GM18858 (cell line): ENCODE measurements around the gene CNKSR3.

ENCODE experiments used
- ATAC-seq: cut with Tn5 transposase; IDR thresholded peaks from one replicate; pipeline ENCODE4 v1.9.1; 2021; ENCODE audit not compliant: unreplicated experiment

The CNKSR3 gene

GRCh38 chr6:154428897-154429296 is 81.6 kb downstream of the CNKSR3 start:
- ATAC-seq, result no peak

DNA sequence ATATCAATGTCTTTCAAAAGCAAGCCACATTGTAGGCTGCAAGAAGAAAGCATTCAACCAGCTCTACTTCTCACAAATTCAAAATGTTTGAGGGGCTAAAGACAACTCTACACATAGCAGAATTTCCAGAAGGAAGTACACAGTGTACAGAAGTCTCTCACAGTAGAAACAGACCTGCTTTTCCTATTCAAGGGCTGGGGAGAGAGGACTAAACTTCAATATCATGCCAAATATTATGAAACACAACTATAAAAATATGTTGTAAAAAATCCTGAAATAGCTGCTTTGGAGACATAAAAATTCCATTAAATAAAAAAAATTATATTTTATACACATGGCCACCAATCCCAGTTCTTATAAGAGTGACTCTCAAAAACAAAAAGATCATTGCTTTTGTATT is 83.0 kb downstream of the CNKSR3 start:
- no peak for ATAC-seq

DNA sequence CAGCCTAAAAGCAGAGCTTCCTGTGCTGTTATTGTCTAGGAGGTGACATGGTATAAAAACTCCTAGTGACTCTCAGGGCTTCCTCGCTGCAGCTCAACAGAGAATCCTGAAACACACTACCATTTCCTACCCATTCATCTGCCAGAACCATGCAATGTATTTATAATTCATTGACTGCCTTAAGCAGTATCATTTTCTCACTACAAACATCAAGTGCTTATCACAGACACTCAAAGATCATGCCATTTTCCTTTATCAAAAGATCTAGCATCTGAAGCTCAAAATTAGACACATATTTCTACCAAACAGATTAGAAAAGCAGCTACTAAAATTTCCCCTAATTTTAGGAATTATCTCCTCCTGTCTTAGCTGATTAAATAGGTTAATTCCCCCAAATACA is 83.5 kb downstream of the CNKSR3 start:
- no peak for ATAC-seq

- ATAC-seq, result no peak
Observed at GRCh38 chr6:154425034-154425433, 85.5 kb downstream of the CNKSR3 start.

DNA sequence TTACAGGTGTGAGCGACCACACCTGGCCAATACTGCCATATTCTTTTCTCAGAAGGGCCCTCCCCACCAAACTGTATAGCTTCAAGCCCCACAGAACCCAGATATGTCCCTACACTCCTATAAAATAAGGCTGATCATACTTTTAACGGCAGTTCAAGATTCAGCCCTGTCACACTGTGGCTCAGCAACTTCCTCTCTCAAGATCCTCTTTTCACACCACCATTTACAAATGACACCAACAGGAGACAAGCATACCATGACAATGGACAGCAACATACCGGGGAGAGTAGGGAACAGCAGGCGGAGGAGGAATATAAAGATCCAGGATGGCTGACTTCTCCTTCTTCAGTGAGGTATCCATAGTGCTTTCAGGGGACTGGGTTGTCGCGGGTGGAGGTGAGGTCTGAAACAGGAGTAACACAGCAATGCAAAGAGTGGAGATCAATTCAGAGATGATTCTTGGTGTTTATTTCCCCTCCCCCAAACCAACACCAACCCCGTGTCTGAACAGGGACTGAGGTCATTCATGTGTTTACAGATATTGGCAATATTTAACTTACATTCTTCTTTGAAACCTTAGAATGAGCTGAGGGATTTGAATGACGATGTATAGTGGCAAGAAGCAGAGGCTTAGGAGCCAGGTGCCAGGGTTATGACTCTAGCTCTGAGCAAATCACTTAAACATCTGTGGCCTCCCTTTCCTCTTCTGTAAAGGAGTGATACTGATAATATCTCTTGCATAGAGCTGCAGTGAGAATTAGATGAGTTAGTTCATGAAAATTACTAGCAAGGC is 96.3 kb downstream of the CNKSR3 start:
- no peak for ATAC-seq

DNA sequence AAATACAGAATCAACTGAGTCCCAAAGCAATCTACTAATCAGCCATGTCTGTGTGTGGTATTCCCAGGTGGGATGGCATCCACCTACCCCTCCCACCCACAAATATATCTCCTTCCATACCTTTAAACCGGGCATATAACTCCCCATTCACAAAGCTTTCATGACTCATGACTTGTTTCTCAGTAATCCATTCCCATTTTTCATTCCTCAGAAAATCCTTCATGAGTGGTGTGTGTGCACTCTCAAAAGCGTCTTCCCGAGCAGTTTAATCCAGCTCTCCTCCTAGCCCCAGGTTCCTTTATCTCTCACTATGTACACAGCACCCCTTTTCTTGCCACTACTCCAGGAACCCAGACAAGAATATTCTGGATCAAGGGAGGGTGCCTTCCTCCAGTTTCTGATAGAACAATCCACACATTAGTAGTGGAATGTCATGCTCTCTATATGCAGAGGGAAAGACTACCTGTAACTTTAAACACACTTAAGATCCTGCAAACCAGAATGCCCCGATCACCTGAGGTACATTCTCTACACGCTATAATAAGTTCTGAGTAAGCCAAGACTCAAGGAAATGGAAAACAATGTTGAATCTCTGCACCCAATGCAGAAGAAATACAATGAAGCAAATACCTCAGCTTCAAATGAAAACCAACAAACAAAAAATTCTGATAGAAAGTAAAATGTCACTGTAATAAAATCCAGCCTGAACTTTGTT is 98.2 kb downstream of the CNKSR3 start:
- no peak for ATAC-seq

- ATAC-seq, result no peak
Observed at GRCh38 chr6:154411076-154411475, 99.4 kb downstream of the CNKSR3 start.

DNA sequence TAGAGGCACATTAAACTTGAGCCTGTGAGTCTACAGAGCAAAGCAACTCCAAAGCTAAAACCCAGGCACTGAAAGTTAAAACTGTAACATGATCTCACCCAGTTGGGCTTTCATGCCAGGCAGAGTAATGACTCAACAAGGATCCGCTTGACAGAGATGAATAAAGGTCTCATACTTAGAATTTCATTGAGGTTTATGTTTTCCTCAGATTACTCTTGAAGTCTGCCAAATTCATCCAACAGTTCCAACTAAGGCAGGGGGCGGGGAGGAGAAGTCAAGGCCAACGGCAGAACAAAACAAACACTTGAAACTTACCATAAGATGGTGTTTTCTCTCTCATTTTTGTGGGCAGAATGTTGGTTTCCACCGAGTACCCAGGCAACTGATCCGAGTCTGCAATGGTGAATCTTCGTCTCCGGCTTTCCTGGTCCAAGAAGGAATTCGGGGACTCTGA is 99.8 kb downstream of the CNKSR3 start:
- no peak for ATAC-seq

DNA sequence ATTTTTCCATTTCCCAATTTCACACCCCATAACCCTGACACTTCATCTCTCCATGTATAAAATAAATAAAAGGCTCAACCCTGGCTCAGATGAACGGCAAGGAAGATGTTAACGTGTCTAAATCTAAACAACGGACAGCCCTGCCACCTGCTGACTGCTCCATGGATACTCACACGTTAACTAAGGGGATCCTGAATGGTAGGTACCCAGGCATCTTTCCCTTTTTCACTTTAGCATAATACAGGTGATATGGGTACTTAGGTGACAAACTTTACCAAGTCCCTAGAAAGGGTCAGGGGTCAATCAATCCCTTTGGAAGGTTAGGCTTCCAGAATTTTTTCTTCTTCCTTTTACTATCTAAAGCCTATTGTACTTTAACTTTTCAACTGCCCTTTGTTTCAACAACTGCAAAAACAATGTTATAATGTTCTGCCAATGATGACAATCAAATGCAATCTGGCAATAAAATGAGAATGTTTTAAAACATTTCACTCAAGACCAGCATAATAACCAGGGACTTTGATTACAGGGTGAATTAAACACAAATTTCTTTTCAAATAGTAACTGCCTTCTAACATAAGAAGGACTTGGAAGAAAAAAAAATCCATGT is 101.5 kb downstream of the CNKSR3 start:
- no peak for ATAC-seq

- ATAC-seq, result no peak
Observed at GRCh38 chr6:154407440-154407839, 103.0 kb downstream of the CNKSR3 start.

DNA sequence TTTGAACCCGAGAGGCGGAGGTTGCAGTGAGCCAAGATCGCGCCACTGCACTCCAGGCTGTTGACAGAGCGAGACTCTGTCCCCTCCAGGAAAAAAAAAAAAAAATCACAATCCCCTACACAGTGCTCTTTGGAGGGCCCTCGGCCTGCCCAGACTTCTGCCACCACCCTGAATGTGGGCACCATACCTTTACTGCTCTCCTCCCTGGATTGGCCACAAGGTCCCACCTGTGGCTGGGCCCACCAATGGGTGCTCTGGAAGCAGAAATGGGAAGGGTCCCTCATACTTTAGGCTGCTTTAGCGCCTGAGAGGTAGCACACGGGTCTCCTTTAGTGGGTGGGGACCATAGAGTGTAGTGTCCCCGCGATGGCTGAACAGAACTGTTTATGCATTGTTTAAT is 103.6 kb downstream of the CNKSR3 start:
- ATAC-seq, result no peak

GRCh38 chr6:154406301-154406700 is 104.2 kb downstream of the CNKSR3 start:
- no peak for ATAC-seq

DNA sequence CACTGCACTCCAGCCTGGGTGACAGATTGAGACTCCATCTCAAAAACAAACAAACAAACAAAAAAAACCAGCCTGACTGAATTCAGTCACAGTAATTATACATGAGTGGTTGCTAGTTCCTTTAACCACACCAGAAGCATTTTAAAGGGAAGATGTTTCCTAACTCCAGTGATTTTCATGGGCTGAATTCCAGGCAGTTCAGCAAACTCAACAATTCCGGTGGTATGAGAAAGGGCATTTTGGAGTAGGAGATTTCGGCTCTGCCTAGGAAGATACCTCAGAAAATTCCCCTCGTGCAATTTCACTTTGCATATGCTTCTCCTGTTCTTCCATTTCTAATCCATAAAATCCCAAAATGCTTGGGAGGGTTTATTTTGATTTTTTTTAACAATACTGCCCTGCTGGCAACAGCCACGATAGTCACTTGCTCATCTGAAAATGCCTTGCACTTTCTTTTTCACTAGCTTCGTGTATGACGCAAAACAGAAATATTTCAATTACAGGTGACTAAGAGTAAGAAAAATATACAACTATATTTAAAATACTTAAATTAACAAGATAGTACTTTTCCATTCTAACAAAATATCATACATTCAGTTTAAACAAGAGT is 105.6 kb downstream of the CNKSR3 start:
- no peak for ATAC-seq

DNA sequence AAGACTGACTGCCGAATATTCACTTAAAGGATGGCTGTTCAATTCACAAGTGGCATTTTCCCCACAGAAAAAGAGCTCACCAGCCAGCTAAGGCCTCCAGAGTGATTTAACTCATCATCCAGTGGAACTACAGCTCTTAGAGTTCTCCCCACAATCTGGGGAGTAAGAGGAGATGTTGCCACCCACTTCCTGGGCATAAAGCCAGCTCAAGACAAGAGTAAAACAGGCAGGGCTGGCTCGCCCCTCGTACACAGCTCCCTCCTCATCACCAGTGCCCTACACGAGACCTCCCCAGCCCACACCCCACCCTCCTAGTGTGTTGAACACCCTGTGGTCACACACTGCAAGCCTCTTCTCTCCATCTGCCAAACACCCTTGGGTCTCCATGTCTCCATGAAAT is 106.7 kb downstream of the CNKSR3 start:
- no peak for ATAC-seq

DNA sequence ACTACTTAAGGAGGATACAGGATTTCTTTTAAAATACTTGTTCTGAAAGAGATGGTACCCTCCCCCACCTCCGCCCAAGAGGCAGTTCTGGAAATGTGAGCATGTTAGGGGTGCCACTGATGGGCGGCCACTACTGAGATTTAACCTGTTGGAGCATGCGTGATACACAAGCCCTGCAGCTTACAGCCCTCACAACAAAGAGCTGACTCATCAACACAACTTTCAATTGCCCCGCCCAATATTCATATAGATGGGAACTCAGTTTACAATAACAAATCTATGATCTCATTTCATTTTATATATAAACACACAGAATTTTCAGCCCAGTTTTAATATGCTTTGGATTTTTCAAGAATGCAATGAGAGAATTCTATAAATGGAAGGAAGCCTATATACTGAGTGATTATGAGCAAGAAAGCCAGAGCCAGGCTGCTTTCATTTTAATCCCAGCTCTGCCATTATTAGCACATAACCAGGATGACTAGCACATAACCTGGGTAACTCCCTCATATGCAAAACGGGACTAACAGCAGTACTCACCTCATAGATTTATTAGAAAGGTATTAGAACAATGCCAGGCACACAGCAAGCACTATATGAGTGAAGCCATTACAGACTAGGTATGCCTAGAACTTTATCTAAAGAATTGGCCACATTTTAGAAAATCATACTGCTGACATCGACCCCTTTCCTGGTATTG is 108.3 kb downstream of the CNKSR3 start:
- ATAC-seq, result no peak

DNA sequence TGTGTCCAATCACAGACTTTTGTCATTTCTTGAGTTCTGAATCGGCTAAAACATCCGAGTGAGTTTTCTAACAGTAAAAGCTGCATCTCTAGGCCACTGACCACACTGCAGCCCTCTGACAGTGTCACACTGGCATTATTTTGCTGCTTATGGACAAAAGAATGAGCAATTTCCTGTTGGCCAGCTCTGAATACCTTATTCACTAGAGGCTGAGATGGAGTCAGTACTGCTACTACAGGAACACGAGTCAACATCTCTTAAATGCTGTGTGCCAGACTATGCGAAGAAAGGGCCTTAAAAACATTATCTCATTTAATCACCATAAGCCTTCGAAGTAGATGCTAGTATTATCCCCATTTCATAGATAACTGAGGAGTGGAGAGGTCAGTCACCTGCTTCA is 111.4 kb downstream of the CNKSR3 start:
- no peak for ATAC-seq

DNA sequence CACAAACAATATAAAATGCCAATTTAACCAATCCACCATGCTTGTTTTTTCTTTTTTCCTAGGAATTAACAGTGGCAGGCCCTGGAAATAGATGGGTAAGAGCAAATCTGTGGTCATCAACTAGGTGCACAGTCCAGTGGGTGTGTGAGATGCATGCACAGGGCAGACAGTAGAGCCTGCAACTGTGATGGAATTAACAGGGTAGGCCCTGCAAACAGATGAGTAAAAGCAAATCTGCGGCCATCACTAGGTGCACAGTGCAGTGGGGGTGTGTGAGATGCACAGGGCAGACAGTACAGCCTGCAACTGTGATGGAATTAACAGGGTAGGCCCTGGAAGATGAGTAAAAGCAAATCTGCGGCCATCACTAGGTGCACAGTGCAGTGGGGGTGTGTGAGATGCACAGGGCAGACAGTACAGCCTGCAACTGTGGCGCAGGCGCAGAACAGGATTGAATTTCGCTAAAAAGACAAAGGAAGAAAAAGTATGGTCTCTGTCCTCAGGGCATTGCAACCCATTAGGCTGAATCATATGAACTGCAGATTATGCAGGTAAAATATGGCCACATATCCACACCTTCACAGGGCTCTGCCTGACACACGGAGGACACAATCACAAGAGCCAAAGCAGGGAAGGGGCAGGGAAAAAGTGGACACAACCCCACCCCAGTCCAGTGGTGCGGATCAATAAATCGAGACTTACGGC is 112.8 kb downstream of the CNKSR3 start:
- no peak for ATAC-seq

DNA sequence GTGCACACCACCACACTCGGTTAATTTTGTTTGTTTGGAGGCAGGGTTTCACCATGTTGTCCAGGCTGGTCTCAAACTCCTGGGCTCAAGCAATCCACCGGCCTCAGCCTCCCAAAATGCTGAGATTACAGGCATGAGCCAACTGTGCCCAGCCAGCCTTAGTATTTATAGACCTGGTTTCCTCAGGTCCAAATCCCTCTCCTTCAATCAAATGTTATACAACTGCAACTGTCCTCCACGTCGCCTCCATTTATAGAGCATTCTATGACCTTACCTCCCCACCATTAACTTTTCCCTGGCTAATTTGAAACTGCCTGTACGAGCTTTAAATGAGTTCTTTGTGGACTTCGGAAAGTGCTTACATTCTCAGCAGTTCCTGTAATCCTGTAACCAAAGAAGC is 114.6 kb downstream of the CNKSR3 start:
- no peak for ATAC-seq

- ATAC-seq, result no peak
Observed at GRCh38 chr6:154395316-154395715, 115.2 kb downstream of the CNKSR3 start.

GRCh38 chr6:154394571-154394970 is 115.9 kb downstream of the CNKSR3 start:
- no peak for ATAC-seq
